Spleen (tissue), 3 donors: ENCODE results near the gene SLC22A24.
"Not testable (repeated sequence)": the region's sequence is repeated elsewhere in the genome, so short reads cannot be mapped to it uniquely, and the experiment has no call there.

Experiments
- POLR2A ChIP-seq, 3 donors: fragments of 450-650 bp; IDR thresholded peaks; one replicate each; pipeline ENCODE4 v1.5.1; 2017; ENCODE audit warnings: antibody characterized with exemption in 3 of 3, mild to moderate bottlenecking in 1 of 3
- POLR2AphosphoS5 ChIP-seq, 3 donors: sonication (generic); formaldehyde crosslinking; IDR thresholded peaks; one replicate each; pipeline ENCODE4 v1.5.1; 2017; ENCODE audit warnings: antibody characterized with exemption in 3 of 3

DNA sequence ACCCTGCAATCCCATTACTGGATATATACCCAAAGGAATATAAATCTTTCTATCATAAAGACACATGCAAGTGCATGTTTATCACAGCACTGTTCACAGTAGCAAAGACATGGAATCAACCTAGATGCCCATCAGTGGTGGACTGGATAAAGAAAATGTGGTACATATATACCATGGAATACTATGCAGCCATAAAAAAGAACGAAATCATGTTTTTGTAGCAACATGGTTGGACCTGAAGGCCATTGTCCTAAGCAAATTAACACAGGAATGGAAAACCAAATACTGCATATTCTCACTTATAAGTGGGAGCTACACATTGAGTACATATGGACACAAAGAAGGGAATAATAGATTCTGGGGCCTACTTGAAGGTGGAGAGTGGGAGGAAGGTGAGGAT, 97.8 kb downstream of the SLC22A24 start:
- TF ChIP-seq POLR2AphosphoS5, POLR2A (IDR thresholded peaks at IDR 0.05): not testable (repeated sequence)
